HCT116 (cell line): Measurements from ENCODE around the gene LRRK1. TPM values are rescaled to one million over a fixed set of nuclear protein-coding genes. Genes with fewer than 3 reads are reported as not detected.

ENCODE experiments used
- ATAC-seq: fragments of 200-7000 bp; cut with Tn5 transposase; 2 replicates; pipeline ENCODE4 v1.9.1; 2020; ENCODE audit warnings: mild to moderate bottlenecking, moderate library complexity
- BruUV-seq: library from RNA; stranded (reverse); fragments of 400-500 nt; replicated peaks from 2 replicates; lab custom pipeline; 2021; lab: Mats Ljungman, UMichigan
- CTCF ChIA-PET: fragments of 300-600 bp; sonication (Branson Sonifier 250); formaldehyde crosslinking; loops from one replicate; lab custom pipeline; 2021; ENCODE audit warnings: antibody characterized with exemption; lab: Charles Lee
- POLR2A ChIA-PET: fragments of 300-600, 350-600 bp; sonication (Branson Sonifier 250); formaldehyde crosslinking; loops from one replicate; lab custom pipeline; 2021; ENCODE audit warnings: antibody characterized with exemption; lab: Charles Lee
- RAD21 ChIA-PET, 2 experiments: fragments of 300-600 bp; sonication (Branson Sonifier 250); formaldehyde crosslinking; loops; one replicate each; lab custom pipeline; 2023; ENCODE audit warnings: low total read pairs in 2 of 2; ENCODE audit not compliant: uncharacterized antibody in 2 of 2, unreplicated experiment in 2 of 2, low non-redundant PET in 1 of 2; lab: Charles Lee
- DNase-seq: peaks from one replicate; pipeline ENCODE4 v3.0.0-alpha.2; 2010; ENCODE audit warnings: low read depth, low spot score
- H2AFZ ChIP-seq: fragments of 200-600 bp; shearing (Covaris generic), sonication (generic); 2 replicates; pipeline ENCODE4 v1.6.1; 2017; ENCODE audit warnings: low read depth, mixed run types, mixed read lengths, antibody characterized with exemption, low read length; ENCODE audit not compliant: poor library complexity, severe bottlenecking
- H3K27ac ChIP-seq: 2 replicates; pipeline ENCODE4 v1.5.1; 2012; ENCODE audit warnings: low read depth, low read length
- H3K27me3 ChIP-seq: fragments of 200-600 bp; sonication (generic); 2 replicates; pipeline ENCODE4 v1.6.1; 2016; ENCODE audit warnings: mixed run types, low read length, mixed read lengths; ENCODE audit not compliant: insufficient read depth
- H3K36me3 ChIP-seq, 2 experiments: fragments of 200-500 bp in 1 of 2; fragments of 200-600 bp in 1 of 2; sonication (Bioruptor generic) in 1 of 2; sonication (generic) in 1 of 2; 2 replicates each; pipeline versions ENCODE4 v1.5.1 to v1.6.1; 2014 to 2016; ENCODE audit warnings: low read length in 2 of 2, inconsistent platforms in 1 of 2, mixed read lengths in 1 of 2, mixed run types in 1 of 2; ENCODE audit not compliant: insufficient read depth in 2 of 2, control insufficient read depth in 1 of 2
- H3K4me1 ChIP-seq, 2 experiments: fragments of 200-600 bp in 1 of 2; sonication (generic) in 1 of 2; 2 replicates each; pipeline versions ENCODE4 v1.5.1 to v1.6.1; 2012 to 2017; ENCODE audit warnings: low read length in 2 of 2, inconsistent platforms in 1 of 2, mild to moderate bottlenecking in 1 of 2, mixed read lengths in 1 of 2, mixed run types in 1 of 2, moderate library complexity in 1 of 2; ENCODE audit not compliant: insufficient read depth in 2 of 2, control insufficient read depth in 1 of 2
- H3K4me2 ChIP-seq: fragments of 200-600 bp; sonication (generic); 2 replicates; pipeline ENCODE4 v1.6.1; 2017; ENCODE audit warnings: mixed run types, low read length, mixed read lengths
- H3K4me3 ChIP-seq, 2 experiments: fragments of 200-600 bp in 1 of 2; sonication (generic) in 1 of 2; replicated peaks in 1 of 2; 2 replicates each; pipeline ENCODE4 v1.5.1; 2011 to 2016; ENCODE audit warnings: low read length in 2 of 2, control low read depth in 1 of 2, low read depth in 1 of 2, mild to moderate bottlenecking in 1 of 2, mixed read lengths in 1 of 2, mixed run types in 1 of 2
- H3K79me2 ChIP-seq: fragments of 200-600 bp; sonication (generic); 2 replicates; pipeline ENCODE4 v1.6.1; 2017; ENCODE audit warnings: mild to moderate bottlenecking, mixed run types, low read length, moderate library complexity, mixed read lengths; ENCODE audit not compliant: insufficient read depth
- H3K9ac ChIP-seq: fragments of 200-600 bp; sonication (generic); 2 replicates; pipeline ENCODE4 v1.6.1; 2016; ENCODE audit warnings: low read length, mixed read lengths
- H3K9me2 ChIP-seq: fragments of 200-600 bp; sonication (generic), shearing (Covaris generic); 2 replicates; pipeline ENCODE4 v1.6.1; 2017; ENCODE audit warnings: mixed run types, mild to moderate bottlenecking, moderate library complexity; ENCODE audit not compliant: insufficient read depth
- H3K9me3 ChIP-seq, 2 experiments: fragments of 200-500 bp in 1 of 2; fragments of 200-600 bp in 1 of 2; sonication (Bioruptor generic) in 1 of 2; sonication (generic) in 1 of 2; 2 replicates each; pipeline ENCODE4 v1.6.1; 2014 to 2017; ENCODE audit warnings: low read length in 2 of 2, mixed read lengths in 2 of 2, inconsistent platforms in 1 of 2, low read depth in 1 of 2, mild to moderate bottlenecking in 1 of 2, mixed run types in 1 of 2, moderate library complexity in 1 of 2; ENCODE audit not compliant: control insufficient read depth in 1 of 2, insufficient read depth in 1 of 2
- H4K20me1 ChIP-seq: fragments of 200-600 bp; sonication (generic), shearing (Covaris generic); 2 replicates; pipeline ENCODE4 v1.6.1; 2017; ENCODE audit warnings: mixed run types, mild to moderate bottlenecking, moderate library complexity; ENCODE audit not compliant: insufficient read depth
- EZH2phosphoT487 ChIP-seq: fragments of 200-600 bp; IDR thresholded peaks from 2 replicates; pipeline ENCODE4 v1.6.1; 2018; ENCODE audit warnings: antibody characterized with exemption, borderline replicate concordance
- FOSL1 ChIP-seq: IDR thresholded peaks from 2 replicates; pipeline ENCODE4 v1.6.1; 2012; ENCODE audit warnings: low read depth
- JUND ChIP-seq: IDR thresholded peaks from 2 replicates; pipeline ENCODE4 v1.6.1; 2012
- POLR2A ChIP-seq: IDR thresholded peaks from 2 replicates; pipeline ENCODE4 v1.7.0; 2011; ENCODE audit warnings: borderline replicate concordance; ENCODE audit not compliant: insufficient read depth, insufficient read length; ENCODE audit errors: extremely low read depth
- REST ChIP-seq: IDR thresholded peaks from 2 replicates; pipeline ENCODE4 v1.6.1; 2012; ENCODE audit warnings: low read depth
- SIN3A ChIP-seq: IDR thresholded peaks from 2 replicates; pipeline ENCODE4 v1.6.1; 2012; ENCODE audit warnings: low read depth
- SP1 ChIP-seq: IDR thresholded peaks from 2 replicates; pipeline ENCODE4 v1.6.1; 2012; ENCODE audit warnings: low read depth
- TCF7L2 ChIP-seq: IDR thresholded peaks from 2 replicates; pipeline ENCODE4 v1.7.0; 2011; ENCODE audit warnings: borderline replicate concordance, inconsistent platforms; ENCODE audit not compliant: insufficient read depth, insufficient read length; ENCODE audit errors: extremely low read depth
- YY1 ChIP-seq: IDR thresholded peaks from 2 replicates; pipeline ENCODE4 v1.6.1; 2011; ENCODE audit warnings: low read length, low read depth, moderate library complexity, mild to moderate bottlenecking; ENCODE audit not compliant: insufficient replicate concordance; ENCODE audit errors: extremely low read depth
- ZFX ChIP-seq: fragments of 450-650 bp; IDR thresholded peaks from 2 replicates; pipeline ENCODE4 v1.6.1; 2017
- intact Hi-C: fragments of 100-400 bp; cut with micrococcal nuclease; formaldehyde crosslinking; loops from 2 replicates; pipeline ENCODE4 v1.10.0; 2022
- total RNA-seq: library from RNA; stranded (reverse); gene quantifications from one replicate; pipeline ENCODE4 v1.2.1, GENCODE V29; 2021; ENCODE audit not compliant: unreplicated experiment

Gene LRRK1
- total RNA-seq, 1 experiment from 2014 or later, result 21.6 TPM

DNA sequence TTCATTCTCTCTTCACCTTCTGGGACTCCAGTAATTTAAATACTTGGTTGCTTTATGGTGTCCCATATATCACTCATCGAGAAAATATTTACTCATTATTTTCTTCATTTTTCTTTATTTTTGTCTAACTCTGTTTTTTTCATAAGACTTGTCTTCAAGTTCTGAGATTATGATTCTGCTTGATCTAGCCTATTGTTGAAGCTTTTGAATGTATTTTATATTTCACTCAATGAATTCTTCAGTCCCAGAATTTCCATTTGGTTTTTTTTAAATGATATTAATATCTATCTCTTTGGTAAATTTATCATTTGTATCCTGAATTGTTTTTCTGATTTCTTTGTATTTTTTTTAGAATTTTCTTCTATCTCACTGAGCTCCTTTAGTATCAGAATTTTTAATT, 117.0 kb downstream of the LRRK1 start:
- H3K4me2 ChIP-seq, result no peak overlapping the region
- no TSS peak for BruUV-seq
- intact Hi-C loops, result no loop called here
- H2AFZ ChIP-seq, result no peak overlapping the region
- DNase-seq, result no peak
- CTCF ChIA-PET, result interaction anchor here (1.3 kb wide), 1 partner anchor 222 kb away, joined by 3 read pairs; no protein-coding TSS in a partner anchor
- H3K27me3 ChIP-seq, result no peaks in the 10 kb centered on the region
- H3K27ac ChIP-seq, result no peak overlapping the region
- H4K20me1 ChIP-seq, result peaks cover 4% of the 10 kb centered on the region; the same call in 1 of the 2 replicates
- no peak for ATAC-seq
- H3K36me3 ChIP-seq, result peaks cover 0 to 6% of the 10 kb centered on the region in 2 experiments; a peak in 1 of 4 replicates
- no peak overlapping the region for H3K9ac ChIP-seq
- POLR2A ChIA-PET, result no interaction called here
- H3K9me2 ChIP-seq, result no peaks in the 10 kb centered on the region
- H3K9me3 ChIP-seq, result no peaks in the 10 kb centered on the region; a peak in 1 of 4 replicates
- no peak overlapping the region for H3K4me3 ChIP-seq
- no peak for TF ChIP-seq FOSL1
- no peak for TF ChIP-seq SIN3A
- TF ChIP-seq TCF7L2, result no peak
- no peak for TF ChIP-seq EZH2phosphoT487
- H3K79me2 ChIP-seq, result no peaks in the 10 kb centered on the region
- RAD21 ChIA-PET, result no interaction called here
- no peaks in the 10 kb centered on the region for H3K4me1 ChIP-seq

- Histone ChIP-seq H3K27ac (no peak overlapping the region), H3K9me2 (no peaks in the 10 kb centered on the region), H3K36me3 (peaks cover 0 to 6% of the 10 kb centered on the region in 2 experiments; a peak in 1 of 4 replicates), H3K9ac (no peak overlapping the region), H2AFZ (no peak overlapping the region), H3K4me3 (no peak overlapping the region), H3K27me3 (no peaks in the 10 kb centered on the region), H3K79me2 (no peaks in the 10 kb centered on the region), H3K4me1 (no peaks in the 10 kb centered on the region), H3K4me2 (no peak overlapping the region), H3K9me3 (no peaks in the 10 kb centered on the region; a peak in 1 of 4 replicates), H4K20me1 (peaks cover 4% of the 10 kb centered on the region; the same call in 1 of the 2 replicates)
- CTCF ChIA-PET, result interaction anchor here (1.3 kb wide), 1 partner anchor 221 kb away, joined by 3 read pairs; no protein-coding TSS in a partner anchor
- intact Hi-C loops, result no loop called here
- no peak for TF ChIP-seq EZH2phosphoT487
- no peak for TF ChIP-seq SP1
- no peak for TF ChIP-seq POLR2A
- no peak for TF ChIP-seq ZFX
- TF ChIP-seq SIN3A, result no peak
- no peak for TF ChIP-seq YY1
- TF ChIP-seq JUND, result no peak
- TF ChIP-seq REST, result no peak
- no TSS peak for BruUV-seq
- ATAC-seq (no peak), DNase-seq (no peak)
- POLR2A ChIA-PET, result no interaction called here
- RAD21 ChIA-PET, result no interaction called here
Measured at GRCh38 chr15:101037090-101037830, 118.1 kb downstream of the LRRK1 start.
